HFFc6 (cell line): Measurements from ENCODE around the gene SLC28A2. TPM values are rescaled to one million over a fixed set of nuclear protein-coding genes. Genes with fewer than 3 reads are reported as not detected.
"Not testable (repeated sequence)": the region's sequence is repeated elsewhere in the genome, so short reads cannot be mapped to it uniquely, and the experiment has no call there.

Experiments used
- DNase-seq: peaks from one replicate; pipeline ENCODE4 v3.0.0-alpha.2; 2018
- H3K27ac Mint-ChIP-seq: 2 replicates; pipeline ENCODE4 v1.8.0; 2020; ENCODE audit warnings: mild to moderate bottlenecking, mixed read lengths
- H3K27me3 Mint-ChIP-seq: 2 replicates; pipeline ENCODE4 v1.8.0; 2021; ENCODE audit warnings: mild to moderate bottlenecking, moderate library complexity, mixed read lengths; ENCODE audit not compliant: insufficient read depth
- H3K36me3 Mint-ChIP-seq: 2 replicates; pipeline ENCODE4 v1.8.0; 2021; ENCODE audit warnings: low read depth, mixed read lengths
- H3K4me1 Mint-ChIP-seq: 2 replicates; pipeline ENCODE4 v1.8.0; 2020; ENCODE audit warnings: low read depth, mixed read lengths
- H3K4me3 Mint-ChIP-seq: 2 replicates; pipeline ENCODE4 v1.8.0; 2020; ENCODE audit warnings: mild to moderate bottlenecking, moderate library complexity, mixed read lengths
- H3K9me3 Mint-ChIP-seq: 2 replicates; pipeline ENCODE4 v1.8.0; 2020; ENCODE audit warnings: mild to moderate bottlenecking, mixed read lengths
- total RNA-seq, 6 experiments: library from RNA; stranded (reverse); fragmentation: NEBNext Ultra II Directional; extraction: Animal tissue kit (Norgen Biotek cat#: 25700); gene quantifications; 2 replicates in 1 of 6; 3 replicates in 5 of 6; pipeline ENCODE4 v1.2.3, GENCODE V29; 2021
- TF ChIP-seq, protein P1 (sequence below): fragments of 200-600 bp; sonication (generic); IDR thresholded peaks from 2 replicates; pipeline ENCODE4 v1.5.0; 2021; ENCODE audit warnings: antibody characterized with exemption, mild to moderate bottlenecking

SLC28A2 gene
- total RNA-seq, 6 experiments from 2014 or later = not detected

DNA sequence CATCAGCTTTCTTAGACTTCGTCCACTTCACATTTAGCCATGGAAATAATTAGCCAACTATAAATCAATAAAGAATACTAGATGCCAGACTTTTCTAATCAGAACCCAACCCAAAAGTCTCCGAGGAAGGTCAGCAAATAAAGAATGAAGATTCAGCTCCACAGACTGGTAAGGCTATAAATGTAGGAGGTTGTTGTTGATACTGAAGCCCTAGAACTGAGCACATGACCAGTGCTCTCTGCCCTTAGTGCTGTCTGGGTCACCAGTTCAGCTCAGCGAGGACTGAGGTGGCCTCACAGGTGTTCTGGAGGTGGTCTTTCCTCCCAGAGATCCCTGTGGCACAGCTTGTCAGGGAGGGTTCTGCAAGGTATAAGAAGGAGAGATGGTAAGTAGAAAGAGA, 20.9 kb upstream of the SLC28A2 start:
- H3K4me3 Mint-ChIP-seq = no peak overlapping the region
- no peak overlapping the region for H3K27ac Mint-ChIP-seq
- H3K4me1 Mint-ChIP-seq = no peaks in the 10 kb centered on the region
- no peak for DNase-seq
- TF ChIP-seq, protein P1, sequence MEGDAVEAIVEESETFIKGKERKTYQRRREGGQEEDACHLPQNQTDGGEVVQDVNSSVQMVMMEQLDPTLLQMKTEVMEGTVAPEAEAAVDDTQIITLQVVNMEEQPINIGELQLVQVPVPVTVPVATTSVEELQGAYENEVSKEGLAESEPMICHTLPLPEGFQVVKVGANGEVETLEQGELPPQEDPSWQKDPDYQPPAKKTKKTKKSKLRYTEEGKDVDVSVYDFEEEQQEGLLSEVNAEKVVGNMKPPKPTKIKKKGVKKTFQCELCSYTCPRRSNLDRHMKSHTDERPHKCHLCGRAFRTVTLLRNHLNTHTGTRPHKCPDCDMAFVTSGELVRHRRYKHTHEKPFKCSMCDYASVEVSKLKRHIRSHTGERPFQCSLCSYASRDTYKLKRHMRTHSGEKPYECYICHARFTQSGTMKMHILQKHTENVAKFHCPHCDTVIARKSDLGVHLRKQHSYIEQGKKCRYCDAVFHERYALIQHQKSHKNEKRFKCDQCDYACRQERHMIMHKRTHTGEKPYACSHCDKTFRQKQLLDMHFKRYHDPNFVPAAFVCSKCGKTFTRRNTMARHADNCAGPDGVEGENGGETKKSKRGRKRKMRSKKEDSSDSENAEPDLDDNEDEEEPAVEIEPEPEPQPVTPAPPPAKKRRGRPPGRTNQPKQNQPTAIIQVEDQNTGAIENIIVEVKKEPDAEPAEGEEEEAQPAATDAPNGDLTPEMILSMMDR = no peak
- H3K27me3 Mint-ChIP-seq = peaks cover 6% of the 10 kb centered on the region
- H3K36me3 Mint-ChIP-seq = no peaks in the 10 kb centered on the region; the same call in 1 of the 2 replicates
- peaks cover 26% of the 10 kb centered on the region; the same call in 1 of the 2 replicates for H3K9me3 Mint-ChIP-seq

DNA sequence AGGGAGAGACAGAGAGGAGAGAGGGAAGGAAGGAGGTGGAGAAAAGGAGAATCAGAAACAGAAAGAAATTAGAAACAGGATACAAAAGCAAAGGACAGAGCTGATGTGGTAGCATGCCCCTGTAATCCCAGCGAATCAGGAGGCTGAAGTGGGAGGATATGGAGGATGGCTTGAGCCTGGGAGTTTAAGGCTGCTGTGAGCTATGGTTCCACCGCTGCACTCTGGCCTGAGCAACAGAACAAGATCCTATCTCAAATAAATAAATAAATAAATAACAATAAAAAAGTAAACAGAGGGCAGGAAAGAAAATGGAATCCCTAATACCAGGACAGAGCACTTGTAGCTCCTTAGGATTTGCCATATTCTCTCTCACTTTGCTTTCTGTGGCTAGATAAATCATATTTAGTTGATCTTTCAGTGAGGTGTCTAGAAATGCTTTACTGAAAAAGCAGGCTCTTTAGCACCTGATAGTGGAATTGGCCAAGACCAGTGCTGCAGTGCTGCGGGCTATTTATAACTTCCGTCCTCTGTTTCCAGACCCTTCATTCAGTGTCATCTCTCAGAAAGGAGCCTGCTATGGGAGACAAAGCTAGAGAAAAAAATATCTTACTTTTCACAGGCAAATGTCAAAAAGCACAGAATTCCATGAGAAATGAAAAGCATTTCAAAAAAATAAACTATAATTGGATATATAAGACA, 20.0 kb upstream of the SLC28A2 start:
- peaks cover 26% of the 10 kb centered on the region; the same call in 1 of the 2 replicates for H3K9me3 Mint-ChIP-seq
- peaks cover 6% of the 10 kb centered on the region for H3K27me3 Mint-ChIP-seq
- no peak overlapping the region for H3K4me3 Mint-ChIP-seq
- no peaks in the 10 kb centered on the region for H3K4me1 Mint-ChIP-seq
- no peak overlapping the region for H3K27ac Mint-ChIP-seq
- no peak for DNase-seq
- TF ChIP-seq, protein P1 = no peak
- H3K36me3 Mint-ChIP-seq = no peaks in the 10 kb centered on the region; the same call in 1 of the 2 replicates

DNA sequence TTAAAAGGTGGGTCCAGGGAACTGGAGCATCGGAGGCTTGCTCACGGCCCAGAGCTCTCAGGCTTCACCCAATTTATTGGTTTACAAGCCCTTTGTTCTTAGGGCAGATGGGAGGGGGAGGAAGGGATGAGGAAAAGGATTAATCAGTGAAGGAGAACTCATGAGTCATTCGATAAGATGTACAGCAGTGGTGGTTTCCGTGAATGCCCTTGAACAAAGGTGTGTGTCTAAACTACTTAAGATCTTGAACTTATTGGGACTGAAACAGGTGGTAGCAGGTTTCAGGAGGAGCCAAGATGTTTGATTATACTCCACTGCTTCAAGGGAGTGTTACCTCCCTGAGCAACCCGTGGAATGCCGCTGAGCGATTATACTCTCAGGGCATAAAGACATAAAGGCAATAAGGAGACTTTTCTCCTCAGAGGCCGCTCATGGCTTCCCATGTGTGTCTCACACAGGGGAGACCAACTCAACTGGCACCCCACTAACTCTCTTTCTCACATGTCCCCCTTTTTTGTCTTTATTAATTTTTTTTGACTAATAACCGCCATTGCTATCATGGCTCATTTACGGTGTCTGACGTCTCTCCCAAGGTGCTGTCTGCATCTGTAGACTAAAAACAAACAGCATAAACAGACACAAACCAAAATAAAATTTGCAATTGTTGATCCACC, 17.3 kb upstream of the SLC28A2 start:
- TF ChIP-seq, protein P1 = no peak
- peaks cover 30% of the 10 kb centered on the region; the same call in 1 of the 2 replicates for H3K9me3 Mint-ChIP-seq

DNA sequence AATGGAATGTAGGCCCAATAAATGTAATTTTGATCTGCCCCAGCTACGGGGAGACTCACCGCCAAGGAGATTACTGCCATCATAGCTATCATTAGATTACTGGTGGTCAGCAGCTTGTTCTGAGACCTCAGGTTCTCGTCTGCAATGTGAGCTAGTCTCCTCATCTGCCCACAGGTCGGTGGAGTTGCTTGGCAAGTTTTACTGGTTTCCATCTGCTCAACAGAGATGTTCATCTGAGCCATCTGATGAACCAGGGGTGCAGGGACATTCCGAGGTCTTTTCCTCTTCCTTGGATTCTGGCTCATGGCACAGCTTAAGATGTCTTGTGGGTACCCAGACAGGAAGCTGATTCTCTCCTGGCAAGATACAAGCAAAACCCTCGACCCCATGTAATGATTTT, 15.2 kb upstream of the SLC28A2 start:
- not testable (repeated sequence) for H3K4me3 Mint-ChIP-seq, H3K27me3 Mint-ChIP-seq, H3K4me1 Mint-ChIP-seq, H3K36me3 Mint-ChIP-seq, DNase-seq, H3K27ac Mint-ChIP-seq
- peaks cover 51% of the 10 kb centered on the region for H3K9me3 Mint-ChIP-seq

More for the DNA sequence above, 17.3 kb upstream of the SLC28A2 start:
- no peak overlapping the region for H3K4me3 Mint-ChIP-seq
- peaks cover 6% of the 10 kb centered on the region for H3K27me3 Mint-ChIP-seq
- H3K27ac Mint-ChIP-seq = no peak overlapping the region
- no peaks in the 10 kb centered on the region; the same call in 1 of the 2 replicates for H3K36me3 Mint-ChIP-seq
- no peaks in the 10 kb centered on the region for H3K4me1 Mint-ChIP-seq
- DNase-seq = no peak

DNA sequence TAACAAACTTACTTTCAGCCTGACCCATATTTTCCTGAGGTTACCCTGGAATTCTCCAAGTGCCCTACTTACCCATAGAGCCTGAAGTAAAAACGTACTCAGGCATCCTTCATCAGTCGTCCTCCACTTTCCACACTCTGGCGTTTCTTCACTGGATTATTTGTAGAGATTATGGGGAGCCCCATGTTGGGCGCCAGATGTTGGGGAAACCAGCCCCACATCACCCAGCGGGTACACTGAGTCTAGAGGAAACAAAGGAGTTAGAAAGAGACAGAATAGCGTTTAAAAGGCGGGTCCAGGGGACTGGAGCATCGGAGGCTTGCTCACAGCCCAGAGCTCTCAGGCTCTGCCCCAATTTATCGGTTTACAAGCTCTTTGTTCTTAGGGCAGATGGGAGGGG, 9.7 kb upstream of the SLC28A2 start:
- no peak for DNase-seq
- H3K27ac Mint-ChIP-seq = no peak overlapping the region
- H3K4me3 Mint-ChIP-seq = no peak overlapping the region

More for the DNA sequence above, 9.7 kb upstream of the SLC28A2 start:
- peaks cover 68% of the 10 kb centered on the region for H3K9me3 Mint-ChIP-seq
- H3K27me3 Mint-ChIP-seq = peaks cover 3% of the 10 kb centered on the region
- peaks cover 30% of the 10 kb centered on the region for H3K36me3 Mint-ChIP-seq
- no peaks in the 10 kb centered on the region for H3K4me1 Mint-ChIP-seq
- TF ChIP-seq, protein P1 = no peak
